Uterus (tissue), 2 donors: ENCODE measurements around the gene SPEM3.

Experiments
- CTCF ChIP-seq, 4 experiments: fragments of 200-600 bp in 2 of 4; fragments of 450-650 bp in 2 of 4; sonication (generic) in 2 of 4; IDR thresholded peaks; one replicate each; pipeline ENCODE4 v1.5.1; 2016 to 2019; ENCODE audit warnings: antibody characterized with exemption in 4 of 4, mild to moderate bottlenecking in 2 of 4, moderate library complexity in 1 of 4
- POLR2A ChIP-seq, 2 donors: fragments of 450-650 bp; IDR thresholded peaks; one replicate each; pipeline ENCODE4 v1.6.1; 2016; ENCODE audit warnings: antibody characterized with exemption in 2 of 2, mild to moderate bottlenecking in 1 of 2, moderate library complexity in 1 of 2

GRCh38 chr17:7403977-7404736 lies 24.5 kb upstream of the SPEM3 start, which contains the start of gene TMEM256:
- TF ChIP-seq POLR2A (IDR thresholded peaks at IDR 0.05) (peak; percentile 96 to 99), CTCF (IDR thresholded peaks at IDR 0.05) (peak in 2 of 4 experiments; percentile 45 to 46)
